ENCODE results near the gene DPYSL4. TPM values are rescaled to one million over a fixed set of nuclear protein-coding genes. Genes with fewer than 3 reads are reported as not detected.

The DPYSL4 gene
- total RNA-seq, 1 donor from 2014 or later: 35.2 TPM

DNA sequence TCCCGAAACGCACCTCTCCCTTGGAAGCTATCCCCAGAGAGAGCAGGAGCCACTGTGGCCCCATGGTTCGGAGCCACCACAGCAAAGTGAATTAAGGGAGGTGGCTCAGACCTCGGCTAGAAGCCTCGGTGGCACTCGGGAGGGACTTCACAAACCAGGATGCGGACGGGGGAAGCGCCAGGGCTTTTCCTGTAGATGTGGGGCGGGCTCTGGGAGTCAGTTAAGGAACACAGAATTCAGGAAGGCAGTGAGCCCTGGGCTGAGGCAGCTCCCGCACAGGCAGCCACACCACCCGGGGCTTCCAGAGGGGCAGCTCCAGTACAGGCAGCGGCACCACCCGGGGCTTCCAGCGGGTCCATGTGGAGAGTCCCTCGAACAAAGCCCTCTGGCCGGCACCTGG is 42.7 kb upstream of the DPYSL4 start:
- Mint-ChIP-seq H3K4me3 (ENCODE audit: unreplicated experiment) (no peak overlapping the region), H3K4me1 (ENCODE audit: low read depth) (no peaks in the 10 kb centered on the region), H3K27me3 (ENCODE audit: low read depth) (peaks cover 3% of the 10 kb centered on the region), H3K27ac (ENCODE audit: unreplicated experiment) (no peak overlapping the region), H3K36me3 (ENCODE audit: low read depth) (no peaks in the 10 kb centered on the region), H3K9me3 (ENCODE audit: low read depth) (no peaks in the 10 kb centered on the region)
- no peak for TF ChIP-seq CTCF (IDR thresholded peaks at IDR 0.05)
- peak; percentile 81 for DNase-seq (ENCODE audit: low spot score)

- TF ChIP-seq CTCF (IDR thresholded peaks at IDR 0.05): no peak
- Mint-ChIP-seq H3K27ac (ENCODE audit: unreplicated experiment) (no peak overlapping the region), H3K4me1 (ENCODE audit: low read depth) (no peaks in the 10 kb centered on the region)
These were observed 41.7 kb upstream of the DPYSL4 start for GRCh38 chr10:132145002-132145401.

DNA sequence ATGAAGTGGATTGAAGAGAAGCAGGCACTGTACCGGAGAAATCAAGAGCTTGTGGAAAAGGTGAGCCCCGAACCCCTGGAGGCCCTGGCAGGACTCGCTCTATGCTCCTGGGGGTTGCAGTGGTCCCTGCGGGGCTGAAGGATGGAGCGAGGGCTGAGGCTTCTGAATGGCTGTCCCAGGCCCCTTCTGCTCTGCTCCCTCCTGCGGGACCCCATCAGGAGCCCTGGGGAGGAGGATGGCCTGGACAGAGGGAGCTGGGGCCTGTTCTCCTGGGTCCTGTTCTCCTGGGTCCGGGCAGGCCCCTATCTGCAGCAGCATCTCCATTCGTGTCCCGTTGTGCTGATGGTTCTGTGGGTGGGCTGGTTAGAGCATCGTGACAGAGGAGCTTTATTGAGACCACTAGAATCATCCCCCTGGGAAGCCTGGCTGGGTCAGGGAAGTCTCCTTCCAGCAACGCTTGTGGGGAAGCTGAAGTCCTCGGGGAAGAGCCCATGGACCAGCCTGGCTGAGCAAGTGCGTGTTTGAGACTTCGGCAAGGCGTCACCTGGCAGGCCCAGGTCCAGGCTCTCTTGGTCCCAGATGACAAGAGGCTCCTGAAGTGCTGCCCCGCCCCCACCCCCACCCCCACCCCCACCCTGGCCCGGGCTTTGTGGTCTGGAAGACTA is 41.1 kb upstream of the DPYSL4 start:
- Mint-ChIP-seq H3K27me3 (ENCODE audit: low read depth) (peaks cover 3% of the 10 kb centered on the region), H3K27ac (ENCODE audit: unreplicated experiment) (no peak overlapping the region), H3K4me3 (ENCODE audit: unreplicated experiment) (no peak overlapping the region), H3K9me3 (ENCODE audit: low read depth) (no peaks in the 10 kb centered on the region), H3K36me3 (ENCODE audit: low read depth) (no peaks in the 10 kb centered on the region), H3K4me1 (ENCODE audit: low read depth) (no peaks in the 10 kb centered on the region)
- TF ChIP-seq CTCF (IDR thresholded peaks at IDR 0.05): no peak
- DNase-seq (ENCODE audit: low spot score): peak; percentile 66

More at GRCh38 chr10:132145002-132145401, 41.7 kb upstream of the DPYSL4 start:
- Mint-ChIP-seq H3K36me3 (ENCODE audit: low read depth) (no peaks in the 10 kb centered on the region), H3K4me3 (ENCODE audit: unreplicated experiment) (no peak overlapping the region), H3K9me3 (ENCODE audit: low read depth) (no peaks in the 10 kb centered on the region), H3K27me3 (ENCODE audit: low read depth) (peaks cover 3% of the 10 kb centered on the region)
- DNase-seq (ENCODE audit: low spot score): peak; percentile 53

- H3K36me3 Mint-ChIP-seq (ENCODE audit: low read depth): no peaks in the 10 kb centered on the region
- no peak overlapping the region for H3K4me3 Mint-ChIP-seq (ENCODE audit: unreplicated experiment)
- no peaks in the 10 kb centered on the region for H3K9me3 Mint-ChIP-seq (ENCODE audit: low read depth)
- H3K27me3 Mint-ChIP-seq (ENCODE audit: low read depth): peaks cover 3% of the 10 kb centered on the region
- no peak for TF ChIP-seq CTCF (IDR thresholded peaks at IDR 0.05)
- peak; percentile 85 for DNase-seq (ENCODE audit: low spot score)
- no peak overlapping the region for H3K27ac Mint-ChIP-seq (ENCODE audit: unreplicated experiment)
- no peaks in the 10 kb centered on the region for H3K4me1 Mint-ChIP-seq (ENCODE audit: low read depth)
These were observed 40.5 kb upstream of the DPYSL4 start for GRCh38 chr10:132146271-132146671.

- no peaks in the 10 kb centered on the region for H3K36me3 Mint-ChIP-seq (ENCODE audit: low read depth)
- H3K27ac Mint-ChIP-seq (ENCODE audit: unreplicated experiment): no peak overlapping the region
- DNase-seq (ENCODE audit: low spot score): peak; percentile 73
- no peak for TF ChIP-seq CTCF (IDR thresholded peaks at IDR 0.05)
- H3K9me3 Mint-ChIP-seq (ENCODE audit: low read depth): no peaks in the 10 kb centered on the region
- peaks cover 3% of the 10 kb centered on the region for H3K27me3 Mint-ChIP-seq (ENCODE audit: low read depth)
- no peak overlapping the region for H3K4me3 Mint-ChIP-seq (ENCODE audit: unreplicated experiment)
- H3K4me1 Mint-ChIP-seq (ENCODE audit: low read depth): no peaks in the 10 kb centered on the region
These were observed 39.5 kb upstream of the DPYSL4 start for GRCh38 chr10:132146941-132147915.
